ENCODE results near the gene PRM2. TPM values are rescaled to one million over a fixed set of nuclear protein-coding genes. Genes with fewer than 3 reads are reported as not detected.

Gene PRM2
- total and polyA plus RNA-seq, 7 experiments from 2014 or later, result not detected

DNA sequence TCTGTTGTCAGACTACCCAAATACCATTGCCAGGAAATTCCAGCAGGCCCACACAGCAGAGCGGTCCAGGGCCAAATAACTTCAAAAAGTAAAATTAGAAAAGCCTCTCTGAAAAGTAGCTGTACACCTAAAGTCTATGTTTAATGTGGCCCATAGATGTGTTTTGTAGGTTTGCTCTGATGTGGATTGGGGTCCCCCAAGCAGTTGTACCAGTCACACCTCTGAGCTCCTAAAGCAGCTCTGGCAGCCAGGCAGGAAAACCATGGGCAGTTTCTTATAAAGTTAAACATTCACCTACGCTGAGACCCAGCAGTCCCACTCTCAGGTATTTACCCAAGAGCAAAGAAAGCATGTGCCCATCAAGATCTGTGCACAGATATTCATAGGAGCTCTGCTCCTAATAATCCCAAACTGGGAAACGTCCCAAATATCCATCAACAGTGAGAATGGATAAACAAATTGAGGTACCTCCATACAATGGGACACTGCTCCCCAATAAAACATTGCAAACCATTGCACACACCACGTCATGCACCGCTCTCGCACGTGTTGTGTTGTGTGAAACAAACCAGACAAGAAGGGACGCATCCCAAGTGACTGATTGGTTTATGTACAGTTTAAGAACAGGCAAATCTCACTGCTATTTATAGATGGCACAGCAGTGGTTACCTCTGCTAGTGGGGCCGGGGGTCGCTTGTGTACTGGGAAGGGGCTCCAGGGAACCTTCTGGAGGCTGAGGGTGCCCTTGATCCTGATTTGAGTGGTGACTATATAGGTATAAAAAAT lies 20.6 kb upstream of the PRM2 start:
- Histone ChIP-seq H3K4me1 (ENCODE audit: control insufficient read depth in 2 of 2, insufficient read depth in 2 of 2, low read length in 2 of 2) (peaks cover 8% of the 10 kb centered on the region in 2 donors), H3K9me3 (ENCODE audit: control insufficient read depth in 2 of 3, low read length in 3 of 3) (no peaks in the 10 kb centered on the region), H3K4me3 (ENCODE audit: low read length) (peak overlapping the region; percentile 49), H3K27ac (ENCODE audit: low read depth, low read length) (no peak overlapping the region), H3K36me3 (ENCODE audit: control insufficient read depth in 2 of 3, insufficient read depth in 3 of 3, low read length in 3 of 3) (no peaks in the 10 kb centered on the region), H3K27me3 (ENCODE audit: control insufficient read depth in 2 of 2, insufficient read depth in 2 of 2, low read length in 2 of 2) (no peaks in the 10 kb centered on the region)
- ATAC-seq, result no peak
- Mint-ChIP-seq H3K27ac (peak overlapping the region in 8 of 9 donors; percentile 56 to 83 (median 70)), H3K4me1 (peaks cover 9 to 49% (median 25%) of the 10 kb centered on the region in 7 donors), H3K9me3 (no peaks in the 10 kb centered on the region), H3K36me3 (no peaks in the 10 kb centered on the region), H3K4me3 (peak overlapping the region; percentile 76 to 87 (median 80)), H3K27me3 (peaks cover 0 to 22% (median 0%) of the 10 kb centered on the region in 5 donors)
- intact Hi-C loops (cut with micrococcal nuclease), result loop anchor here (1.0 to 2.0 kb wide), 12 partner anchors 14 to 332 kb away; partner anchors contain the start of gene RMI2 (in 1 of the 2)
- POLR2A ChIA-PET, result interaction anchor here (1.0 to 4.5 kb wide), 8 partner anchors 12 to 73 kb away, joined by 3 to 48 read pairs (median 4); partner anchors contain the start of gene SOCS1
- CTCF ChIA-PET, result interaction anchor here (0.6 to 2.8 kb wide), 15 partner anchors 11 to 333 kb away, joined by 3 to 31 read pairs (median 6); partner anchors contain the start of gene SOCS1
- DNase-seq, result no peak

DNA sequence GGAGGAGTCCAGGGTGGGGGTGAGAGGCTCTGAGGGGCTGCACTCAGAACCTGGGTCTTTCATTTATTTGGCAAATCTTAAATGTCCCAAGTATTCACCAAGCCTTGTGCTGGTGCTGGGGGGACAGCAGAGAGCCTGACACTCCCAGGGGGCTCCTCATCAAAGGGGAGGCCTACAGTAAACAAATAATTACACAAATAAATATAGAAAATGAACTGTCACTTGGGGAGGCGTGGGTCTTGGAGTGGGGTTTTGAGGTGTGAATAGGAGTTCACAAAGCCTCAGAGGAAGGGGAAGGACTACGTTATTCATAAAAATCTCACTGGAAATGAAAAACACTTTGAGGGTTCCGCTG lies 20.0 kb upstream of the PRM2 start:
- no peak for DNase-seq
- Histone ChIP-seq H3K27ac (ENCODE audit: low read depth, low read length) (no peak overlapping the region), H3K4me1 (ENCODE audit: control insufficient read depth in 2 of 2, insufficient read depth in 2 of 2, low read length in 2 of 2) (peaks cover 8% of the 10 kb centered on the region in 2 donors), H3K9me3 (ENCODE audit: control insufficient read depth in 2 of 3, low read length in 3 of 3) (no peaks in the 10 kb centered on the region), H3K27me3 (ENCODE audit: control insufficient read depth in 2 of 2, insufficient read depth in 2 of 2, low read length in 2 of 2) (peaks cover 0 to 1% of the 10 kb centered on the region in 2 donors), H3K36me3 (ENCODE audit: control insufficient read depth in 2 of 3, insufficient read depth in 3 of 3, low read length in 3 of 3) (no peaks in the 10 kb centered on the region), H3K4me3 (ENCODE audit: low read length) (no peak overlapping the region)
- peaks cover 9 to 47% (median 25%) of the 10 kb centered on the region in 7 donors for H3K4me1 Mint-ChIP-seq
- H3K4me3 Mint-ChIP-seq, result peak overlapping the region in 1 of 10 donors; percentile 84
- peak overlapping the region in 2 of 9 donors; percentile 77 to 83 for H3K27ac Mint-ChIP-seq
- no peaks in the 10 kb centered on the region for H3K36me3 Mint-ChIP-seq
- ChIA-PET POLR2A (interaction anchor here (4.5 kb wide), 1 partner anchor 40 kb away, joined by 48 read pairs; the partner anchor contains the start of gene SOCS1), CTCF (interaction anchor here (2.2 to 2.8 kb wide), 3 partner anchors 37 to 324 kb away, joined by 12 to 31 read pairs (median 15); partner anchors contain the start of gene SOCS1)
- peaks cover 0 to 23% (median 0%) of the 10 kb centered on the region in 5 donors for H3K27me3 Mint-ChIP-seq
- no peaks in the 10 kb centered on the region for H3K9me3 Mint-ChIP-seq
- intact Hi-C loops (cut with micrococcal nuclease), result loop anchor here (2.0 kb wide), 6 partner anchors 14 to 332 kb away; partner anchors contain the start of gene RMI2 (in 1 of the 2)
- ATAC-seq, result no peak

DNA sequence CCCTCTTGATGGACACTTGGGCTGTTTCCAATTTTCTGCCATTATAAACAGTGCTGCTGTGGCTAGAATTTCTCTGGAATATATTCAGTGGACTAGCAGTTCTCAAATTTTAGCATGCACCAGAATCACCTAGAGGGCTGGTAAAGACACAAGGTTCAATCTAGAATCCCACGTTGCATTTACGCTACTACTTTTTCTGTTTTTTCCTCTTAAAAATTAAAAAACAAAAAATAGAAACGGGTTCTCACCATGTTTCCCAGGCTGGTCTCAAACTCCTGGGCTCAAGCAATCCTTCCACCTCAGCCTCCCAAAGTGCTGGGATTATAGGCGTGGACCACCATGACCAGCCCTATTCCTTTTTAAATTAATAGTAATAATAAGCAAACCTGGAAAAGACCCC lies 19.4 kb upstream of the PRM2 start:
- Mint-ChIP-seq H3K27ac (no peak overlapping the region), H3K27me3 (peaks cover 0 to 23% (median under 1%) of the 10 kb centered on the region in 5 donors), H3K4me1 (peaks cover 9 to 47% (median 25%) of the 10 kb centered on the region in 7 donors), H3K36me3 (no peaks in the 10 kb centered on the region), H3K9me3 (no peaks in the 10 kb centered on the region), H3K4me3 (no peak overlapping the region)
- H3K27me3 ChIP-seq (ENCODE audit: control insufficient read depth in 2 of 2, insufficient read depth in 2 of 2, low read length in 2 of 2), result peaks cover 0 to 3% of the 10 kb centered on the region in 2 donors
- ATAC-seq (no peak), DNase-seq (no peak)
- ChIA-PET POLR2A (interaction anchor here (0.6 to 1.0 kb wide), 2 partner anchors 41 to 70 kb away, joined by 3 read pairs; no protein-coding TSS in a partner anchor), CTCF (no interaction called here)
- intact Hi-C loops (cut with micrococcal nuclease), result loop anchor here (2.0 kb wide), 6 partner anchors 15 to 331 kb away; partner anchors contain the start of gene RMI2 (in 1 of the 2)
- no peak overlapping the region for H3K27ac ChIP-seq (ENCODE audit: low read depth, low read length)
- H3K9me3 ChIP-seq (ENCODE audit: control insufficient read depth in 2 of 3, low read length in 3 of 3), result no peaks in the 10 kb centered on the region
- peaks cover 8% of the 10 kb centered on the region in 2 donors for H3K4me1 ChIP-seq (ENCODE audit: control insufficient read depth in 2 of 2, insufficient read depth in 2 of 2, low read length in 2 of 2)
- no peak overlapping the region for H3K4me3 ChIP-seq (ENCODE audit: low read length)
- no peaks in the 10 kb centered on the region for H3K36me3 ChIP-seq (ENCODE audit: control insufficient read depth in 2 of 3, insufficient read depth in 3 of 3, low read length in 3 of 3)

DNA sequence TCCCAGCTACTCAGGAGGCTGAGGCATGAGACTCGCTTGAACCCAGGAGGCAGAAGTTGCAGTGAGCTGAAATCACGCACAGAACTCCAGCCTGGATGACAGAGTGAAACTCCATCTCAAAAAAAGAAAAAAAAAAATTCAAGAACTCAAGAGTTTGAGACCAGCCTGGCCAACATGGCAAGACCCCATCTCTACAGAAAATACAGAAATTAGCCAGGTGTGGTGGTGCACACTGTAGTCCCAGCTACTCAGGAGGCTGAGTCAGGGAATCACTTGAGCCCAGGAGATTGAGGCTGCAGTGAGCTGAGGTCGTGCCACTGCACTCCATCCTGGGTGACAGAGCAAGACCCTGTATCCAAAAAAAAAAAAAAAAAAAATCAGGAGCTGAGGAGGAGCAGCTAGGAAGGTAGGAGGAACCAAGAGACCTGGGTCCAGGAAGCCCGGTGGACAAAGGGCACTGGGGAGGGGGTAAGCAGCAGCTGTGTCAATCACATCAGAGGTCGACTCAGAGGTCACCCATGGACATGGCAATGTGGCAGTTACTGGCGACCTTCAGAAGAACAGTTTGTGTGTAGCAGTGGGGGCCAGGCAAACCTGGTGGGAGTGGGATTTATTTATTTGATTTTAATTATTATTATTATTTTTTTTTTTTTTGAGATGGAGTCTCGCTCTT lies 15.9 kb upstream of the PRM2 start:
- Histone ChIP-seq H3K36me3 (ENCODE audit: control insufficient read depth in 2 of 3, insufficient read depth in 3 of 3, low read length in 3 of 3) (no peaks in the 10 kb centered on the region), H3K27ac (ENCODE audit: low read depth, low read length) (no peak overlapping the region), H3K9me3 (ENCODE audit: control insufficient read depth in 2 of 3, low read length in 3 of 3) (no peaks in the 10 kb centered on the region), H3K4me3 (ENCODE audit: low read length) (no peak overlapping the region), H3K4me1 (ENCODE audit: control insufficient read depth in 2 of 2, insufficient read depth in 2 of 2, low read length in 2 of 2) (peaks cover 5% of the 10 kb centered on the region in 2 donors), H3K27me3 (ENCODE audit: control insufficient read depth in 2 of 2, insufficient read depth in 2 of 2, low read length in 2 of 2) (peaks cover 0 to 3% of the 10 kb centered on the region in 2 donors)
- ChIA-PET CTCF (interaction anchor here (0.6 kb wide), 1 partner anchor 36 kb away, joined by 4 read pairs; the partner anchor contains the start of gene SOCS1), POLR2A (interaction anchor here (0.7 to 0.9 kb wide), 2 partner anchors 19 to 344 kb away, joined by 3 read pairs; no protein-coding TSS in a partner anchor)
- Mint-ChIP-seq H3K27ac (peak overlapping the region in 1 of 9 donors; percentile 10), H3K4me3 (no peak overlapping the region), H3K36me3 (peaks cover 0 to 3% (median 0%) of the 10 kb centered on the region in 5 donors), H3K4me1 (peaks cover 0 to 37% (median 7%) of the 10 kb centered on the region in 7 donors), H3K9me3 (no peaks in the 10 kb centered on the region), H3K27me3 (peaks cover 0 to 38% (median 8%) of the 10 kb centered on the region in 5 donors)
- intact Hi-C loops (cut with micrococcal nuclease), result no loop called here
- no peak for DNase-seq
- no peak for ATAC-seq

DNA sequence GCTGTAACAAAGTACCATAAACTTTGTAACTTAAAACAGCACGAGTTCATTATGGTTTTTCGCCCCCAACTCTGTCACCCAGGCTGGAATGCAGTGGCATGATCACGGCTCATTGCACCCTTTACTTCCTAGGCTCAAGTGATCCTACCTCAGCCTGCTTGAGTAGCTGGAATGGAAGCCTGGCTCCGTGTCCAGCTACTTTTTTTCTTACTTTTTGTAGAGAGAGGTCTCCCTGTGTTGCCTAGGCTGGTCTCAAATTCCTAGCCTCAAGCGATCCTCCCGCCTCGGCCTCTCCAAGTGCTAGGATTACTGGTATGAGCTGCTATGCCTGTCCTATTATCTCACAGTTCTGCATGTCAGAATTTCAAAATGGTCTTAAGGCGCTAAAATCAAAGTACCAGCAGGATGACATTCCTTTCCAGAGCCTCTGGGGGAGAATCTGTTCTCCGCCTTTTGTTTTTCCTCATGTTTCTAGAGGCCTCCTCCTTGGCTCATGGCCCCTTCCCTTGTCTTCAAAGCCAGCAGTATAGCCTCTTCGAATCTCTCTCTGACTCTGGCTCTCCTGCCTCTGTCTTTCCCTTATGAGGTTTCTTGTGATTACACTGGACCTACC lies 14.9 kb upstream of the PRM2 start:
- DNase-seq (no peak), ATAC-seq (no peak)
- Mint-ChIP-seq H3K9me3 (no peaks in the 10 kb centered on the region), H3K4me1 (peaks cover 0 to 27% (median 0%) of the 10 kb centered on the region in 7 donors), H3K27me3 (peaks cover 0 to 38% (median 8%) of the 10 kb centered on the region in 5 donors), H3K4me3 (no peak overlapping the region), H3K36me3 (peaks cover 0 to 3% (median 0%) of the 10 kb centered on the region in 5 donors), H3K27ac (no peak overlapping the region)
- peaks cover 0 to 3% of the 10 kb centered on the region in 2 donors for H3K27me3 ChIP-seq (ENCODE audit: control insufficient read depth in 2 of 2, insufficient read depth in 2 of 2, low read length in 2 of 2)
- ChIA-PET POLR2A (no interaction called here), CTCF (no interaction called here)
- intact Hi-C loops (cut with micrococcal nuclease), result no loop called here
- H3K4me3 ChIP-seq (ENCODE audit: low read length), result no peak overlapping the region
- H3K9me3 ChIP-seq (ENCODE audit: control insufficient read depth in 2 of 3, low read length in 3 of 3), result no peaks in the 10 kb centered on the region
- H3K27ac ChIP-seq (ENCODE audit: low read depth, low read length), result no peak overlapping the region
- no peaks in the 10 kb centered on the region for H3K4me1 ChIP-seq (ENCODE audit: control insufficient read depth in 2 of 2, insufficient read depth in 2 of 2, low read length in 2 of 2)
- H3K36me3 ChIP-seq (ENCODE audit: control insufficient read depth in 2 of 3, insufficient read depth in 3 of 3, low read length in 3 of 3), result no peaks in the 10 kb centered on the region

Measured in naive thymus-derived CD4-positive, alpha-beta T cell (primary cell).